ENCODE data around the gene IFT25. TPM values are rescaled to one million over a fixed set of nuclear protein-coding genes. Genes with fewer than 3 reads are reported as not detected.

IFT25 gene
- total RNA-seq: 14.0 and 27.5 TPM in 2 replicates

DNA sequence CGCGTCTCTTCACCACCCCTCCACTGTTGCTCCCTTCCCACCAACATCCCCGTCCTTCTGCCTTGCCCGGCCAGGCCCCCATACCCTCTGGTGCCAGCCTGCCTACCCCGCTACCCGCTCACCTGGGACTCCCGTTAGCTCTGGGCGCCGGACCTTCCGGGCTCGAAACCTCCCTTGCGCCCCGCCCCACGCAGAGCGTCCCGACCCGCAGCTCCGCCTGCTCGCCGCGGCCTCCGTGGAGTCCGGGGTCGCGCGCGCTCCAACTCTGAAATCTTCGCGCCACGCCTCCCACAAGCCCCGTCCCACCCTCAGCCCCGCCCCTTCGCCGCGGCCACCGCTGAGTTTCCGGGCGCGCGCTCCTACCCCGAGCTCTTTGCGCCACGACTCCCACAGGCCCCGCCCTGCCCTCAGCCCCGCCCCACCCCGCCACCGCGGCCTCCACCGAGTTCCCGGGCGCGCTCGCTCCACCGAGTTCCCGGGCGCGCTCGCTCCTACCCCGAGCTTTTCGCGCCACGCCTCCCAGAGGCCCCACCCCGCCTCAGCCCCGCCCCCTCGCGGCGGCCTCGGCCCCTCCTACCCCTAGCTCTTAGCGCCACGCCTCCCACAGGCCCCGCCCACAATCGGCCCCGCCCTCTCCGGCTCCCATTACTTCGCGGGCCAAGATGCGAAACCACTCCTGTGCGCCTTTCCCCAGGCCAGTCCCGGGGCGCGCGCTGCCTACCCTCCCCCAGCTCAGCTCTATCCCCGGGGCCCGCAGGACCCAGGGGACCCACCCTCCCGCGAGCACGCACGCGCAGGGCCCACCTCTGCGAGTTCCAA is at the start of gene IFT25:
TSS of gene IFT25 (minus strand) at position 267 of the 819 bp plus-strand sequence. CDS start 5,617 bp downstream, outside the sequence.

GRCh38 chr1:53946252-53947171 is 1.0 kb upstream of the IFT25 start, which contains the start of gene LRRC42:
LRRC42 (plus strand) TSS chr1:53946350; CDS start chr1:53952000, 5,650 bp downstream.

DNA sequence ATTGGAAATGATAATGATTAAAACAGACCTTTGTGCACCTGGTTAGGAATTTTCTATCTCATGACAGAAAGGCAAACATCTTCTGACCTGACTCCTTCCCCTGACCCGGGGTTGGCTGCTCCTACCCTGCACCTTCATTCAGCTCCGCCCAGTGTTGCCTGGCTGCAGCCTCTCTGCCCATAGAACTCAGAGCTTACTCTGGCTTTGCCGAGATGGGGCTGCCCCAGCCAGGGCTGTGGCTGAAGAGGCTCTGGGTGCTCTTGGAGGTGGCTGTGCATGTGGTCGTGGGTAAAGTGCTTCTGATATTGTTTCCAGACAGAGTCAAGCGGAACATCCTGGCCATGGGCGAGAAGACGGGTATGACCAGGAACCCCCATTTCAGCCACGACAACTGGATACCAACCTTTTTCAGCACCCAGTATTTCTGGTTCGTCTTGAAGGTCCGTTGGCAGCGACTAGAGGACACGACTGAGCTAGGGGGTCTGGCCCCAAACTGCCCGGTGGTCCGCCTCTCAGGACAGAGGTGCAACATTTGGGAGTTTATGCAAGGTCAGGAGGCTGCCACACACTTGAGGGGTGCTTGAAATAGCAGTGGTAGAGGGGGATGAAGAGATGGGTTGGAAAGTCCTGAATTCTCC is 51.4 kb downstream of the IFT25 start, which contains the start of gene DIO1:
TSS of gene DIO1 (plus strand) at position 189 of the 638 bp plus-strand sequence. CDS start at position 213, 24 bp downstream.

DNA sequence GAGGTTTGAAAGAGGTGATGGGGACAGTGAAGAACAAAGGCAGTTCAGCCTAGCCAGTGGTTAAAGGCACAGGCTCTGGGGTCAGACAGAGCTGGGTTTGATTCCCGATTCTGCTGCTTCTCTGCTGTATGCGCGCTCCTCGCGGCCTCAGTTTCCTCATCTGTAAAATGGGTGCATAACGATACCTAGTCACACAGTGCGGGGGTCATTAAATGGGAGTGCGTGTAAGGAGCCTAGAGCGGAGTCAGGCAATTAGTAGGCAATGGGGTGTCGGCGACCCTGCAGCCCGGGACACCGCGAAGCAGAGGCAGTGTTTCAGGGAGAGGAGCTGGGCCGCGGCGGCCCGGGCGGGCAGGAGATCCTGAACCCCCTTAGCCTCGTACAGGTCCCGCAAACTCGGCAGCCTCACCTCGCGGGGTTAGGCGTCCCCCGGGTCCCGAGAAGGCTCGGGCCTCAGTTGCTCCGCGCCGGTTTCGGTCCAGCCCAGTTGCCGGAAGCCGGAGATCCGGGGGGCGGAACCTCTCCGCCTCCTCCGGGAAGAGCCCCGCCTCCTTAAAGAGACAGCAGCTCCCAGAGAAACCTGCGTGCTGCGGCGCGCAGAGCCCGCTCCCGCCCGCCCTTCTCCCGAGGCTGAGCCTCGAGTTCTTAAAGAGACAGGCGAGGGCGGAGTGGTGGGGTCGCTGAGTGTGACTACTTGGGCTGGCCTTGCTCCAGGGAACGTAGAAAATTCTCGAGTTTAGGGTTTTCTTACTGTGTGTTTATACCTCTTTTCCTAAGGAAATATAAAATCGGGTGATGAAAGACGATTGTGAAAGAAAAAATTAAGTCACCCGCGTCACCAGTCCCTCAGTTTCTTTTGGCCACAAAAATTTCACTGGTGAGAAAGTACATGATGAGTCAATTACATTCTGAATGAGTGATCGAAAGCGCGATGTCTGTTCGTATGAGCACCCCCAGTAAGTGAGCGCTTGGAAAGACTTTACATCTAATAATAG is 55.9 kb downstream of the IFT25 start, which contains the start of gene YIPF1:
TSS of gene YIPF1 (minus strand) at position 494 of the 995 bp plus-strand sequence. CDS start 860 bp downstream, outside the sequence.

Other genes with a start within 250 kb of the IFT25 start
- gene GLIS1, start 206.5 kb downstream of the IFT25 start, total RNA-seq: not detected in 2 replicates
- gene NDC1, start 107.4 kb downstream of the IFT25 start, total RNA-seq: 27.9 and 38.9 TPM in 2 replicates
- 20.8 and 25.1 TPM in 2 replicates for gene YIPF1, start 55.9 kb downstream of the IFT25 start, total RNA-seq
- not detected in 2 replicates for gene DIO1, start 51.5 kb downstream of the IFT25 start, total RNA-seq
- 23.1 and 27.5 TPM in 2 replicates for gene LRRC42, start 651 bp upstream of the IFT25 start, total RNA-seq
- not detected in 2 replicates for gene LDLRAD1, start 72.5 kb upstream of the IFT25 start, total RNA-seq
- 185 and 199 TPM in 2 replicates for gene TMEM59, start 107.5 kb upstream of the IFT25 start, total RNA-seq
- gene TCEANC2, start 107.9 kb upstream of the IFT25 start, total RNA-seq: 1.9 and 3.2 TPM in 2 replicates
- gene CDCP2, start 207.3 kb upstream of the IFT25 start, total RNA-seq: not detected in 2 replicates